ENCODE results near the gene UTS2B.
"Not testable (repeated sequence)": the region's sequence is repeated elsewhere in the genome, so short reads cannot be mapped to it uniquely, and the experiment has no call there.

Gene UTS2B

DNA sequence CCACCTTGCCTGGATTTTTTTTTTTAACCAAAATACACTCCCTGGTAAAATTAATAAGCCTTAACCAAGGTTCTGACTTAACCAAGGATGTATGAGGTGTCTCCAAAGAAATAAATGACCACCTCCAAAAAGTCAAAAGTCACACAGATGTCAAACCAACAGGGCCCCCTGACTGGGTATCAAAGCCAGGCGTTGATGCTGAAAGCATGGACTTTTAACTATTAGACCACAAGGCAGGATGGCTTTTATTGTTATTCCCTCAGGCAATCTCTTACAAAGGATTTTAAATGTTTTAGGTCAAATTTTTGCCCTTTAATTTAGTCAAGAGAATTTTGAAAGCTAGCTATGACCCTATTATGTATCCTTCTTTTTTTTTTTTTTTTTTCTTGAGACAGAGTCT lies 70.8 kb downstream of the UTS2B start:
- no peaks in the 10 kb centered on the region for H3K36me3 Mint-ChIP-seq (ENCODE audit: low read depth)
- peaks cover 9% of the 10 kb centered on the region for H3K4me1 Mint-ChIP-seq (ENCODE audit: low read depth)
- peaks cover 4% of the 10 kb centered on the region for H3K9me3 Mint-ChIP-seq
- no peak overlapping the region for H3K4me3 Mint-ChIP-seq
- no peaks in the 10 kb centered on the region for H3K27me3 Mint-ChIP-seq
- no peak overlapping the region for H3K27ac Mint-ChIP-seq

DNA sequence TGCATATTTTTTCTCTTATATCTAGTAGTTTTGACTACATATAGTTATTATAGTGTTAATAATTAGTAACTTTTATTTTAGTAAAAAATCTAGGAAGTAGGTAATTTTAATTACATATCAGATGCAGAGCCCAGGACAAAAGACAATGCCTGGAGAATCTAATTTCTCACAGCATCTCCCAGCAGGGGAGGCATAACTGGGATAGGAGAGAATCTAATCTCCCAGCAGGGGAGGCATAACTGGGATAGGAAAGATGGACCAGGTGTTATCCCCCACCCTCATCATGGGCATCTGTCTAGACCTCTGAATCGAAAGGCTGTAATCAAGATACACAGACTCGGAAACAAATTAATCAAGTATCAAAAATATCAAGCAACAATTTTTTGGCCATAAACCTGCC lies 73.0 kb downstream of the UTS2B start:
- Mint-ChIP-seq H3K27me3 (no peaks in the 10 kb centered on the region), H3K9me3 (peaks cover 4% of the 10 kb centered on the region), H3K36me3 (ENCODE audit: low read depth) (no peaks in the 10 kb centered on the region), H3K27ac (no peak overlapping the region), H3K4me3 (no peak overlapping the region), H3K4me1 (ENCODE audit: low read depth) (peaks cover 15% of the 10 kb centered on the region)

DNA sequence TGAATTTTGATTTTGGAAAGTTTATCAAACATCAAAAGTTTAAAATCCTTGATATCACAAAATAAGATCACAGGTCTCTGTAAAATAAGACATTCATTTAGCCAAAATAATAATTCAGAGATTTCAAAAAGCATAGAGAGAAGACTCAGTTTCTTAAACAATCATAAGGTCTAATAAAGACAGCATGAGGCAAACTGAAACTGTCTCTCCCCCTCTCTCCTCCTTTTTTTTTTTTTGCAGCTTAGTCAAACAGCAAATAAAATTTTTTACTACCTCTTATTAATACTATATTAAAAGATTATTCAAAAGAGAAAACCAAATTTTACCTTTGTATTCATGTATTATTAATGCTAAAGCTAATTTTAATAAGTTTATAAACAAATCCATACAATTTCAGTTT lies 73.9 kb downstream of the UTS2B start:
- H3K4me3 Mint-ChIP-seq = no peak overlapping the region
- no peak overlapping the region for H3K27ac Mint-ChIP-seq
- H3K36me3 Mint-ChIP-seq (ENCODE audit: low read depth) = no peaks in the 10 kb centered on the region
- H3K9me3 Mint-ChIP-seq = peaks cover 4% of the 10 kb centered on the region
- H3K4me1 Mint-ChIP-seq (ENCODE audit: low read depth) = peaks cover 15% of the 10 kb centered on the region
- H3K27me3 Mint-ChIP-seq = no peaks in the 10 kb centered on the region

DNA sequence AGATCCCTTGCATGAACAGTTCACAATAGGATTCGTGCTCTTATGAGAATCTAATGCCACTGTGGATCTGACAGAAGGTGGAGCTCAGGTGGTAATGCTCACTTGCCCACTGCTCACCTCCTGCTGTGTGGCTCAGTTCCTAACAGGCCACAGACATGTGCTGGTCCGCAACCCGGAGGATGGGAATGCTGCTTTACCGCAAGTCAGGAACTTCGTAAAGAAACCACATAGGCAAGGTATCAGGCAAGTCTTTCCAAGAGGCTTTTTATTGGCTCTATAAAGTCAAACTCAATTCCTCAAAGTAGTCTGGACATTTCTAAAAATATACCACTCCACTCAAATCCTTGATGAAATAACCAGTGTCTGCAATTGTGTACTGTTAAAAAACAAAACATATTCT lies 75.2 kb downstream of the UTS2B start:
- Mint-ChIP-seq H3K4me3 (no peak overlapping the region), H3K27ac (no peak overlapping the region), H3K4me1 (ENCODE audit: low read depth) (peaks cover 15% of the 10 kb centered on the region), H3K9me3 (peaks cover 4% of the 10 kb centered on the region), H3K27me3 (no peaks in the 10 kb centered on the region), H3K36me3 (ENCODE audit: low read depth) (no peaks in the 10 kb centered on the region)

DNA sequence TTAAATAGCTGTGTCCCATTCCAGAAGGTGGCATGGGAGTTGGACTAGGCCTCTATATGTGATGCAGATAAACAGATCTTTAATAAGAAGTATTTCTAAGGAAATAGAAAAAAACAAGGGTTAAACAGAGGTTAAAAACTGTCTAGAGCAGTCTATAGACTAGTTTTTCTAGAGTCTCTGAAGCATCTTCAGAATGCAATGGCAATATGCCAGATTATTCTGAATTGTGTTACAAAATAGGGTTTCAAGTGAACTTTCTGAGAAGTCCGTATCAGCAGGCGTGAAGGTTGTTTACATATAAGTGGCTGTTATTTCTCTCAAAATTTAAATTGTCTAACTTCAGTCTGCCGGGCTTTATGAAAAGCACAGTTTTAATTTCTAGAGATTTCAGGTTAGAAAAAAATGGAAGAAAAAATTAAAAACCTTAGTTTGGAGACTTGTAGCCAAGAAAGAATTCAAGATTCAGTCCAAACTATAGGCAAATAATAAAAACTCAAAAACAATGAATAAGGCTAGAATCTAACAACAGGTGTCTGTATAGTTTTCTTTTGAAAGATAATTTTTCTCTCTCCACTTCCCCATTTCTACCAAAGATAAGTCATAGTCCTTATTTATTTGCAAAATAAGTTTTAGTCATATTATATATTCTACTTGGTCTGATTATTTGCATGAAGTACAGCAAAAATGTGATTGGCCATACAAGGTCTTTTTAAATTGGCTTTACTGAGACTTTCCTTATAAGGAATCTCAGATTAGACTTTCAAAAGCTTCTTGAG lies 76.0 kb downstream of the UTS2B start:
- Mint-ChIP-seq H3K9me3 (peaks cover 4% of the 10 kb centered on the region), H3K4me3 (no peak overlapping the region), H3K4me1 (ENCODE audit: low read depth) (peaks cover 15% of the 10 kb centered on the region), H3K27me3 (no peaks in the 10 kb centered on the region), H3K27ac (no peak overlapping the region), H3K36me3 (ENCODE audit: low read depth) (no peaks in the 10 kb centered on the region)

DNA sequence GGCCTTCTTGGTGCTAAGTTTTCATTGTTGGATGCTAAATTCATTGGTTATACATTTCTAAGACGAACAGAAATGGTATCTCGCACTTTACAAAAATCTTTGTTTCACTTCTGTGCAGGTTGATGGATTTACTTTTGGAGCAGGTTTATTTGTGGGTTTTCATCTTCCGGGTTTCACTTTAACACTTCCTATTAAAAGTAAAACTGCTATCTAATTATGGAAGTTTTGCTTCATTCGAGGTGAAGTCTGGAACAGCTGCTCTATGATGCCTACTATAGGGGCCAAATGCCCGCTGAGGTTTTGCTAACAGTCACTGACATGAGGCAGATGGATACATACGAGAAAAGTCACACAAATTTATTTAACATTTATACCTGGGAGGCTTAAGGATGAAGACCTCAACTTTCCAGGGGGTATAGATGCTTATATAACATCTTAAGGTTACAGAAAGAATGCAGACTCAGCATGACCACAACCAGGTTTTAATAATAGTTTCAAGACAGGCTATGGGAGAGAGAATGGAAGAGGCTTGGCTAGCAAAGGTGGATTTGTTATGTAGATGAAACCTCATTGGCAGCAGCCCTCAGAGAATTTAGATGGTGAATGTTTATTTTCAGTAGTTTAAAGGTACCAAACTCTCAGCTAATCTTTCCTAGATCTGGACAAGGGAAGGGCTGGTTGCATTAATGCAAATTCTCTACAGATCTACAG lies 77.1 kb downstream of the UTS2B start:
- no peaks in the 10 kb centered on the region for H3K9me3 Mint-ChIP-seq

DNA sequence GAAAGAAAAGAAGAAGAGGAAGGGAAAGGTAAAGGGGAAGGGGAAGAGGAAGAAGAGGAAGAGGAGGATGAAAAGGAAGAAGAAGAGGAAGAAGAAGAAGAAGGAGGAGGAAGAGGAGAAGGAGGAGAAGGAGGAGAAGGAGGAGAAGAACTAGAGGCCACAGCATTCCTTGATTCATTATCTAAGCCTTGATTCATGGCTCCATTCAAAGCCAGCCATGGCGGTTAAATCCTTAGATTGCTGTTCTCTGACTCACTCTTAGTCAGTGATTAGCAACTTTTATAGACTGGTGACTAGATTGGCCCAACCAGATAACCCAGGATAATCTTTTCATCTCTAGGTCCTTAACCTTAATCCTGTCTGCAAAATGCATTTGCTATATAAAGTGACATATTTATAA lies 83.7 kb downstream of the UTS2B start:
- Mint-ChIP-seq H3K27ac (no peak overlapping the region), H3K9me3 (no peaks in the 10 kb centered on the region), H3K4me3 (no peak overlapping the region), H3K4me1 (ENCODE audit: low read depth) (peaks cover 5% of the 10 kb centered on the region), H3K27me3 (peaks cover 4% of the 10 kb centered on the region), H3K36me3 (ENCODE audit: low read depth) (no peaks in the 10 kb centered on the region)

More for the DNA sequence above, 77.1 kb downstream of the UTS2B start:
- no peak overlapping the region for H3K4me3 Mint-ChIP-seq
- peak overlapping the region; percentile 8 for H3K27ac Mint-ChIP-seq
- H3K36me3 Mint-ChIP-seq (ENCODE audit: low read depth) = no peaks in the 10 kb centered on the region
- no peaks in the 10 kb centered on the region for H3K27me3 Mint-ChIP-seq
- peaks cover 11% of the 10 kb centered on the region for H3K4me1 Mint-ChIP-seq (ENCODE audit: low read depth)

DNA sequence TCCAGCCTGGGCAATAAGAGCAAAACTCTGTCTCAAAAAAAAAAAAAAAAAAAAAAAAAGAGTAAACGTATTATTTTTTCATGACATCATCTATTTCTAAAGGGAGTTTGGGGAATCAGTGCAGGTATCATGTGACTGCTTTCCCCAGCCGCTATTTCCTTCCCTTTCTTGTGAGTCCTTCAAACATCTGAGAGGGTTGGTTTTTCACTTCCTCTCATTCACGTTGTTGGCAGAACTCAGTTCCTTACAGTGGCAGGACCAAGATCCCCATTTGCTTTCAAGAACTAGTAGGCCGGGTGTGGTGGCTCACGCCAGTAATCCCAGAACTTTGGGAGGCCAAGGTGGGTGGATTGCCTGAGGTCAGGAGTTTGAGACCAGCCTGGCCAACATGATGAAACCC lies 84.3 kb downstream of the UTS2B start:
- H3K9me3 Mint-ChIP-seq; H3K27me3 Mint-ChIP-seq; H3K27ac Mint-ChIP-seq; H3K36me3 Mint-ChIP-seq (ENCODE audit: low read depth); H3K4me1 Mint-ChIP-seq (ENCODE audit: low read depth); H3K4me3 Mint-ChIP-seq: not testable (repeated sequence)

DNA sequence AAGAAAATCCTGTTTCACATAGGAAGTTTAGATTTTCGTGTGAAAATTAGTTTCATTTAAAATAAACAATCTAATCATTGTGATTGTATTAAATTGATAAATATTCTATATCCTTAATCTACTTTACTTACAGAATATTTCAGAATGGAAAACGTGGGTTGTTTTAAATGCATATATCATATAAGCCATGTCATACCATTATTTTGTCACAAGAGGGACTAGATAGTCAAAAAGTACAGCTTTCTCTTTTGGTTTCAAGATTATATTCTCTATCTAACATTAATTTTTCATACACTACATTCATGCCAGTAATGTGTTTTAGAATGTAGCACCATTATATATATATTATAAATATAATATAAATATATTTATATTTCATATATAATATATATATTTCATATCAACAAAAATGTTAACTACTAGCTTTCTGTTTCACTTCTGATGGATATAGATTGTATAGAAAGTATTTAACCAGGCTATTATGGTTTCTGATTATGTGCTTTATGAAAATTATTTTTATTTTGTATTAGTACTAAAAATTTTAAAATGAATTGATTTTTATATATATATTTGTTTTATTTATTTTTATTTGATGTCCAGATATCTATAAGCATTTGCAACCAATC lies 86.0 kb downstream of the UTS2B start:
- Mint-ChIP-seq H3K4me1 (ENCODE audit: low read depth) (peaks cover 5% of the 10 kb centered on the region), H3K27ac (no peak overlapping the region), H3K4me3 (no peak overlapping the region), H3K36me3 (ENCODE audit: low read depth) (no peaks in the 10 kb centered on the region), H3K9me3 (no peaks in the 10 kb centered on the region), H3K27me3 (peaks cover 4% of the 10 kb centered on the region)

DNA sequence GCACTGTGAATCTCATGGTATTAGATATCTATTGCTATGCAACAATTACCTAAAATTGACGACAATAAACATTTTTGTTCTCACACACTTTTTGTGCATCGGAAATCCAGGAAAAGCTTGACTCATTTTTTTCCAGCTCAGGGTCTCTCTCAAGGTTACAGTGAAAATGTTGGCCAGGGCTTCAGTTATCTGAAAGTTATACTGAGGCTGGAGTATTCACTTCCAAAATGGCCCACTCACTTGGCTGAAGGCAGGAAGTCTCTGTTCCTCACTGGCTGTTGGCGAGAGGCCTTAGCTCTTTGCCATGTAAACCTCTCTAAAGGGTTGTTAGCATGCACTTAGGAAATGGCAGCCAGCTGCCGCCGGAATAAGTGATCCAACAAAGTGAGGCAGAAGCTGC lies 89.8 kb downstream of the UTS2B start:
- H3K36me3 Mint-ChIP-seq (ENCODE audit: low read depth) = no peaks in the 10 kb centered on the region
- H3K27ac Mint-ChIP-seq = no peak overlapping the region
- H3K4me1 Mint-ChIP-seq (ENCODE audit: low read depth) = peaks cover 5% of the 10 kb centered on the region
- H3K4me3 Mint-ChIP-seq = no peak overlapping the region
- H3K9me3 Mint-ChIP-seq = no peaks in the 10 kb centered on the region
- H3K27me3 Mint-ChIP-seq = peaks cover 4% of the 10 kb centered on the region

DNA sequence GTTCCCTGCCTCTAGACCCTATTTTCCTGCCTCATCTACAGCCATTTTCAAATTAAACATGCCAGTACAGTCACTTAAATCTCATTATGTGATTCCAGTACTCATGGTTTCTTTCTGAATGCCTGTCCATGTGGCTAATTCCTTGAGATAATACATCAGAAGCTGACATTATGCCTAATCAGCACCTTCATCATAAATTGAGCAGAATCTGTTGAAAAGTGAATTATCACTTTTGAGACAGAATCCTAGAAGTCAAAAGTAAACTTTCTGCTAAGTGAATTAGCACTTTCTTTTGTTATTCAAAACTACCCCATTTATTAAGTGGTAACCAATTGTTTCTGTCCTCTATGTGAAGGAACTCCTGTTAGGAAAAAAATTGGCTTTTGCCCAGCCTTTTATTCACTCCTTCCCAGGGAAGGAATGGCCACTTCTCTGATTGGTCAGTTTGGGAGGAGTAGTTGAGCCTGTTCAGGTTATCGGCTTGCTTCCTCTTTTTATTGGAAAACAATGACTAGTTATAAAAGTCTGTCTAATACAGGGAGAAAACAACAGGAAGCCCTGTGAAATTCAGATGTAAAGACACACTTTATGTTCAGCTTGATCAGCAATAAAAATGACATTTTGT lies 90.8 kb downstream of the UTS2B start:
- Mint-ChIP-seq H3K27me3 (no peaks in the 10 kb centered on the region), H3K4me3 (no peak overlapping the region), H3K36me3 (ENCODE audit: low read depth) (no peaks in the 10 kb centered on the region), H3K9me3 (no peaks in the 10 kb centered on the region), H3K4me1 (ENCODE audit: low read depth) (no peaks in the 10 kb centered on the region), H3K27ac (no peak overlapping the region)

DNA sequence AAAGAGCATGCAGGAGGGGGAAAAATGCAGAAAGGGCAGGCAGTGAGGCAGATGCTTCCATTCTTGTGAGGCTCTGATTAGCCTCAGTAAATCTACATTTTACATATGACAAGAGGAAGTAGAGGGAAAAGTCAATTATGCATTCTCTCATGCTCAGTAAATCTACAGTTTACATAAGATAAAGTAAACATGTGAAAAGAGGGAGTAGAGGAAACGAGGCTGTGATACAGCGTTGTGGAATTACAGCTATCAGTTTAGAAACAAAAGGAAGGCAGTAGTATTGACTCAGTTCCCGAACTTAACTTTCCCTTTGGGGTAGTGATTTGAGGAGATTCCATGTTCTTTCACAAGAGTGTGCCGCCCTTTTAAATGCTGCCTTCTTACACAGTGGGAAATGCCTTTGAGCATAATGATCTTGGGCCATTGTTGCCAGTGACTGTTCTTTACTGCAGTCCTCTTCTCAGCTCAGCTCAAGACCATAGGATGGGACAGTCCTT lies 92.0 kb downstream of the UTS2B start:
- no peaks in the 10 kb centered on the region for H3K9me3 Mint-ChIP-seq

DNA sequence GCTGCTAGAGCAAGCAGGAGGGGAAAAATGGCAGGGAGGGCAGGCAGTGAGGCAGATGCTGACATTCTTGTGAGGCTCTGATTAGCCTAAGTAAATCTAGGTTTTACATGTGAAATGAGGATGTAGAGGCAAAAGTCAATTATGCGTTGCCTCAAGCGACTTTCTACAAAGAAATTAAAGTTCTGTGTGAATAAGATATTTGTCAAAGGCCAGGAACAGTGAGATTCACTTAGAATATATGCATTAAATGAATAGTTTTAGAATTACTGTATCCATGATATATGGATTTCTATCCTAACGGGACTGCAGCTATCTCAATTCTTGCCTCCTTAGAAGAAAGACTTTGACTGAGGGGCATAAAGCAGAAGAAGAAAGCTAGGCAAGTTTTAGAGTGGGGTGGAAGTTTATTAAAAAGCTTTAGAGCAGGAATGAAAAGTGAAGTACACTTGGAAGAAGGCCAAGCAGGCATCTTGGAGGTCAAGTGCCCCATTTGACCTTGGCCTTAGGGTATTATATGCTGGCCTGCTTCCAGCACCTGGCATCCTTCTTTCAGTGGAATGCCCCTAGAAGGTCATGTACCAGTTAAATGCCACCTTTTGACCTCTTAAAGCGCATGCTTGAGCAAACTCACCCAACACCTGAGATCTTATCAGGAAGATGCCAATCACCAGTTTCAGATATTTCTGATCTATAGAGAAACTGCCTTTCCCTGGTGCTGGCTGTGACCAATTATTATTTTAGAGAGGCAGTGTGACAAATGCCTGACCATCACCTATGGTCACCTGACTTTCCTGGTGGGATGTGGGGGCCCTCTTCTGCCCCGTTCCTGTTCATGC lies 93.1 kb downstream of the UTS2B start:
- Mint-ChIP-seq H3K4me3 (no peak overlapping the region), H3K36me3 (ENCODE audit: low read depth) (no peaks in the 10 kb centered on the region), H3K4me1 (ENCODE audit: low read depth) (no peaks in the 10 kb centered on the region), H3K9me3 (no peaks in the 10 kb centered on the region), H3K27ac (no peak overlapping the region), H3K27me3 (no peaks in the 10 kb centered on the region)

More for the DNA sequence above, 92.0 kb downstream of the UTS2B start:
- Mint-ChIP-seq H3K4me3 (no peak overlapping the region), H3K27me3 (no peaks in the 10 kb centered on the region), H3K4me1 (ENCODE audit: low read depth) (no peaks in the 10 kb centered on the region), H3K27ac (no peak overlapping the region), H3K36me3 (ENCODE audit: low read depth) (no peaks in the 10 kb centered on the region)

DNA sequence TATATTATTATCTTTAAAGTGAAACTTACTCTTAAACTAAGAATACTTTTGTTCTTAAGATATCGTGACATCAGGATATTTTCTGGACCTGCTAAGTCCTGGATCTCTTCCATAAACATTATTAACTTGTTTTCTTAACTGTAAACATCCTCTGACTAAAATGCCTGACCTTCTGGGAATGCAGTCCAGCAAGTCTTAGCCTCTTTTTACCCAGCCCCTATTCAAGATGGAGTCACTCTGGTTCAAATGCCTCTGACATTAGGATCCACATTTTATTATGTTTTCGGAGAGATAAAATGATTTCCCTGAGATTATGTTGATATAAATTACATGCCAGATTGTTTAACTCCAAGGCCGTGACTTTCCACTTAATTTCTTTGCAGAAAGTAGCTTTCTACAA lies 93.7 kb downstream of the UTS2B start:
- H3K27ac Mint-ChIP-seq = no peak overlapping the region
- H3K27me3 Mint-ChIP-seq = no peaks in the 10 kb centered on the region
- H3K9me3 Mint-ChIP-seq = no peaks in the 10 kb centered on the region
- H3K4me1 Mint-ChIP-seq (ENCODE audit: low read depth) = no peaks in the 10 kb centered on the region
- no peak overlapping the region for H3K4me3 Mint-ChIP-seq
- no peaks in the 10 kb centered on the region for H3K36me3 Mint-ChIP-seq (ENCODE audit: low read depth)

All from stimulated activated naive CD8-positive, alpha-beta T cell treated with anti-CD3 and anti-CD28 coated beads, Interleukin-15, Interleukin-2, amounts not matched to agents 100 ng/mL and 50 ng/mL, for 24 hours (primary cell).